VCaP (cell line): ENCODE results near the gene GPR139.

Experiments
- H3K27ac ChIP-seq: fragments of 450-650 bp; 2 replicates; pipeline ENCODE4 v1.5.1; 2017
- TF ChIP-seq, protein P1 (sequence below): fragments of 450-650 bp; conservative IDR thresholded peaks from 2 replicates; pipeline ENCODE4 v1.5.1; 2017; ENCODE audit warnings: mild to moderate bottlenecking, moderate library complexity

Gene GPR139

DNA sequence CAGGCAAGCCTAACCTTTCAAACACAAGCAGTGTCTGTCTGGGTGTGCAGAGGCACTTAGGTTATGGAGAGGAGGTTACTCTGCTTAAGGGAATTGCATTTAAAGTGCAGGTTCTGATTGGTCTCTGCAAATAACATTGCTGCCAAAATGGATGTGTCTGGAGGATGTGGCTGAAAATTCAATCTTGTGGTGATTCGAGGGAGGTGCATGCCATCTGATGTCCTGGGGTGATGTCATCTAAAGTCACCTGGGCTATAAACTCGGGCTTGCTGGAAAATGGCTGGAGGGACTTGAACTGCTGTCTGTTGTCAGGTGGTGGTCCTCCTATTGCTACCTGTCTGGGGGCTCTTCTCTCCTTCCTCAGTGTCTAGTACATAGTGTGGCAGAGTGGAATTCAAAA, 28.3 kb upstream of the GPR139 start:
- TF ChIP-seq, protein P1, sequence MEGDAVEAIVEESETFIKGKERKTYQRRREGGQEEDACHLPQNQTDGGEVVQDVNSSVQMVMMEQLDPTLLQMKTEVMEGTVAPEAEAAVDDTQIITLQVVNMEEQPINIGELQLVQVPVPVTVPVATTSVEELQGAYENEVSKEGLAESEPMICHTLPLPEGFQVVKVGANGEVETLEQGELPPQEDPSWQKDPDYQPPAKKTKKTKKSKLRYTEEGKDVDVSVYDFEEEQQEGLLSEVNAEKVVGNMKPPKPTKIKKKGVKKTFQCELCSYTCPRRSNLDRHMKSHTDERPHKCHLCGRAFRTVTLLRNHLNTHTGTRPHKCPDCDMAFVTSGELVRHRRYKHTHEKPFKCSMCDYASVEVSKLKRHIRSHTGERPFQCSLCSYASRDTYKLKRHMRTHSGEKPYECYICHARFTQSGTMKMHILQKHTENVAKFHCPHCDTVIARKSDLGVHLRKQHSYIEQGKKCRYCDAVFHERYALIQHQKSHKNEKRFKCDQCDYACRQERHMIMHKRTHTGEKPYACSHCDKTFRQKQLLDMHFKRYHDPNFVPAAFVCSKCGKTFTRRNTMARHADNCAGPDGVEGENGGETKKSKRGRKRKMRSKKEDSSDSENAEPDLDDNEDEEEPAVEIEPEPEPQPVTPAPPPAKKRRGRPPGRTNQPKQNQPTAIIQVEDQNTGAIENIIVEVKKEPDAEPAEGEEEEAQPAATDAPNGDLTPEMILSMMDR: no peak
- no peak overlapping the region for H3K27ac ChIP-seq

DNA sequence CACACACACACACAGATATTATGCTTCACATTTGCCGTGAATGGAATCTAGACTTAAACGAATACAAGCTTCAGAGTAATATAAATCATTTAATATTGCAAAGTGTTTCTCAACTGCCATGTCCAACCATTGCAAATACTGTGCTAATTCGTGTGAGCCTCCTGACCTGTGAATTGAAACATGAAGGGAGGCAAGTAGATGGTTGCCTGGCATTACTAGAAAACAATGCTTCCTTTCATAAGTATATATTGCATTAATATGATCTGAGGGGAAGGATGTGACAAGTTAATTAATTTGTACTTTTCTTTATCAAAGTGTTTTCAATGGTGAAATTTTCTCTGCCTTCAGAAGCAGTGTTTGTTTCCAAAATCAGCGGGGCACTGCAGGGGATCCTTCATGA, 25.7 kb upstream of the GPR139 start:
- no peak overlapping the region for H3K27ac ChIP-seq
- TF ChIP-seq, protein P1: no peak

DNA sequence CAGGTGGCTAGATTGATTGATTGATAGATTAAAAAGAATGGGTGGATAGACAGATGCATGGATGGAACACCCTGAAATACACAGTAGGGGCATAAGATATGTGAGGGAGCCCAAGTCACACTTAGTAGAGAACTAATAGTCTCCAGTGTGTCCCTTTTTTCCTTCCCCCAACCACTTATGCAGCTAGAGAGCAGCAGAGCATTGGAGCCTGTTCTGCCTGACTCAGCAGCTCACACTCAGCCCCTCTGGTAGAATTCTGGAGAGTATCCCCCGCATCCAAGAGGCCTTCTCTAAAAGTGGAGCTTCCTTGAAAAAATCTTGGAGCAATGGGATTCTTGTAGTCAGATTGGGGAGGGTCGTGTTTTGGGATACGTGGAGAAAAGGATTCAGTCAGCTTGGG, 20.5 kb upstream of the GPR139 start:
- TF ChIP-seq, protein P1: no peak
- H3K27ac ChIP-seq: no peak overlapping the region

DNA sequence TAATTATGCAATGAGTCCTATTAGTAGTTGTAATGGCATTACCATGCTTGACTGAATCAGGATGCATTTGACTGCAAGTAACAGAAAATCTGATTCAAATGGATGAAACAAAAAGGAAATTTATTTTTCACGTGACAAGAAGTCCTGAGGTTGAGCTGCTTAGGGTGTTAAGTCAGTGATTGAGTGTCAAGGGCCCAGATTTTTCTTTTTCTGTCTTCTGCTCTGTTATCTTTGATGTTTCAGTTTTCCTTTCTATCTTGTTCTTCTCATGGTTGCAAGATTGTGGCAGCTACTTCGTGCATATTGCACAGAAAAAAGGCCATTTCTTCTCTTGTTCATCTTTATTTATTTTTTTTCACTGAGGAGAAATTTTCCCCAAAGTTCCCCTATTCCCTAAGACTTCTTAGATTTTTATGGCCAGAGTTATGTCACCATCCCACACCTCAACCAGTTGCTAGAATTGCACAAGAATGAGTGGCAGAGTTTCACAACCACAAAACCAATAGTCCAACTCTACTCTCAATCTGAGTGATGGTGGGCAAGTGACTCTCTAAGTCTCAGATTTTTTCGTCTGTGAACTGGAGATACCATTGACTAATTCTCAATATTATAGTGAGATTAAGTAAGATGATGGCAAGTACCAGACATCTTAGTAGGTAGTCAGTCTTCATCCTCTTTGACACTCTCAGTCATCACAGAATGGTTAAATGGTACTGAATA, 15.7 kb upstream of the GPR139 start:
- no peak overlapping the region for H3K27ac ChIP-seq
- TF ChIP-seq, protein P1: no peak

DNA sequence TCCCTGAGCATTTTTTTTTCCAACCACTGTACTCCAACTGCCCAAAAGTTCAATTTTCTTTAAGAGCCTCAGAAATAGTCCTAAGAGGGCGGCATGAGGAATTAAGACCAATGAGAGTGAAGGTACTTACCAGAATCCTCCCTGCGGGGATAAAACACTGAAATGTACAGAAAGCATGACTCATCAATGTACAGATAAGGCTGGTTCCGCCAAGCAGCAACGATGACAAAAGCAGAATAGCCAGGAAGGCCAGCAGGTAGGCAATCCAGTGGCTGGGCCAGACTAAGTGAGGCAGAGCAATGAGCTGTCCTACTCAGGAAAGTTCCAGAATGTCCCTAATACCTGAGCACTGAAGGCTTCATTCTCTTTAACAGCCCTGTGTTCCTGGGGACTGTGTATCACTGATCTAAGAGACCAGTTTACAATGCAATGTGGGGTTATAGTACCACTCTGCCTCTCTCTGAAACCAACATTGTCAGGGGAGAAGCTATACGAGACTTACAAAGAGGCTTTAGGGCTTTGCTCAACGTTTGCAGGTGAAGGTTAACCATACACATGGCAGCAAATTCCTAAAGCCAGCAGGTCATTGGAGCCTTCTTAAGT, 11.0 kb upstream of the GPR139 start:
- H3K27ac ChIP-seq: no peak overlapping the region
- TF ChIP-seq, protein P1: no peak

DNA sequence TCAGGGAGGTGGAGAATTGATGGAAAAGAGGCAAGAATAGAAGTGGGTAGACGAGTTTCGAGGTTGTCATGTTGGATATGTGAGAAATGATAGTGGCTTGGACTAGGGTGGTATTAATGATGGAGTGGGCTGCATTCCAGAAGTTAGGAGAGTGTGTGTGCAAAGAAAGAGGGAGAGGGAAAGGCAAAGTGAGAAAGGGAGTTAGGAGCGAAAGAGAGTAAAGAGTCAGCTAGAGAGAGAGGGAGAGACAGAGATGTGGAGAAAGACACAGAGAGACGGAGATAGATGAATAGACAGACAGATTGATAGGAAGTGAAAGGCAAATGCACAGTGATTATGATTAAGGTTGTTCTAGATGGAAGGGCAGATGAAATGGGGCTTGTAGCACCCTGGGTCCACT, 5.4 kb upstream of the GPR139 start:
- H3K27ac ChIP-seq: no peak overlapping the region
- TF ChIP-seq, protein P1: no peak

DNA sequence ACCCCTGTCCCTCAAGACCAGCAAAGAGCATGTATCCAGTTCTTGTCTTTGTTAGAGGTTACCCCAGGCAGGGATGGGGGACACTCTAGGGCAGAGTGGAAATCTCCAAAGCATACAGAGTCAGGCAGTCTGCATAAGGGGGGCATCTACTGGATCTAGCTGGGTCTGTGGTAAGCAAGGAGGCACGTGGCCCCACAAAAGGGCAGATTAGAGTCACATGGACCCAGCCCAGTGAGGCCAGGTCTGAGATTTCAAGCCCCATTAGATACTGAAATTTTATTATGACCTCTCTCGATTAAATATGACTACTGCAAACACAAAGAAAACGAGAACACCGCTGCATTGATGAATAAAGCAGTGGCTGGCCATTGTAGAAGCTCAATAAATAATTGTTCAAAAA, 1.6 kb upstream of the GPR139 start:
- H3K27ac ChIP-seq: no peak overlapping the region
- TF ChIP-seq, protein P1: no peak
